ENCODE results near the gene GFAP.
A peak's percentile ranks its signal among the peaks of the same experiment; 100 is the strongest.

Gene GFAP

DNA sequence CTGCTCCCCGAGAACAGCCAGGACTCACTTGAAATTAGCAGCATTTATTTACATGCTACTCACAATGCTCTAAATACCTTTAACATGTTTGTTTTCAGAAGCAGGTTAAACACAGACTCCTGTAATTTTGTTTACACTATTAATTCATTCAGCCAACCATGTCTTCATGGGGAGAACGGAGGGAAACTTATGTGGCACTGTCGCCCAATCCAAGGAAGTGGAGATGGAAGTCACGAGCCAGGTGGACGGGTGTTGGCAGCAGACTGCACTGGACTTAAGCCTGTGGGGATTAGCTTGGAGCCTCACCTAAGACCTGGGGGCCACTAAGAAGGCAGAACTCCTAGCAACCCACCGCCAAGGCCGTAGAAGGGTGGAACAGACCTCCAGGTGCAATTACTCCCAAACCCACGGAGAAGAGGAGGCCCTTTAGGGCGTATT is 8.8 kb upstream of the GFAP start:
- Histone ChIP-seq H3K27me3 (ENCODE audit: insufficient read depth, insufficient read length) (no peaks in the 10 kb centered on the region), H3K4me3 (ENCODE audit: insufficient read length, low read depth) (no peak overlapping the region), H3K9ac (ENCODE audit: insufficient read length, low read depth) (no peak overlapping the region), H3K9me3 (ENCODE audit: insufficient read depth, low read length) (no peaks in the 10 kb centered on the region), H3K36me3 (ENCODE audit: insufficient read depth, insufficient read length, low read length) (peaks cover 36% of the 10 kb centered on the region), H3K4me1 (ENCODE audit: insufficient read depth, insufficient read length) (peaks cover 7% of the 10 kb centered on the region)
- TF ChIP-seq ZNF274 (IDR thresholded peaks at IDR 0.05; ENCODE audit: low read depth, low read length) (no peak), YY1 (IDR thresholded peaks at IDR 0.05; ENCODE audit: insufficient read depth, insufficient read length) (no peak), SUZ12 (IDR thresholded peaks at IDR 0.05; ENCODE audit: extremely low read depth, insufficient read depth, insufficient read length) (no peak)
- no peak for DNase-seq (ENCODE audit: low read depth, low spot score)

- Histone ChIP-seq H3K27me3 (ENCODE audit: insufficient read depth, insufficient read length) (no peaks in the 10 kb centered on the region), H3K4me3 (ENCODE audit: insufficient read length, low read depth) (no peak overlapping the region), H3K4me1 (ENCODE audit: insufficient read depth, insufficient read length) (peaks cover 7% of the 10 kb centered on the region), H3K9ac (ENCODE audit: insufficient read length, low read depth) (no peak overlapping the region), H3K36me3 (ENCODE audit: insufficient read depth, insufficient read length, low read length) (peaks cover 24% of the 10 kb centered on the region), H3K9me3 (ENCODE audit: insufficient read depth, low read length) (no peaks in the 10 kb centered on the region)
- TF ChIP-seq ZNF274 (IDR thresholded peaks at IDR 0.05; ENCODE audit: low read depth, low read length) (no peak), SUZ12 (IDR thresholded peaks at IDR 0.05; ENCODE audit: extremely low read depth, insufficient read depth, insufficient read length) (no peak), YY1 (IDR thresholded peaks at IDR 0.05; ENCODE audit: insufficient read depth, insufficient read length) (no peak)
- no peak for DNase-seq (ENCODE audit: low read depth, low spot score)
Measured at GRCh38 chr17:44922746-44923470, 7.6 kb upstream of the GFAP start.

DNA sequence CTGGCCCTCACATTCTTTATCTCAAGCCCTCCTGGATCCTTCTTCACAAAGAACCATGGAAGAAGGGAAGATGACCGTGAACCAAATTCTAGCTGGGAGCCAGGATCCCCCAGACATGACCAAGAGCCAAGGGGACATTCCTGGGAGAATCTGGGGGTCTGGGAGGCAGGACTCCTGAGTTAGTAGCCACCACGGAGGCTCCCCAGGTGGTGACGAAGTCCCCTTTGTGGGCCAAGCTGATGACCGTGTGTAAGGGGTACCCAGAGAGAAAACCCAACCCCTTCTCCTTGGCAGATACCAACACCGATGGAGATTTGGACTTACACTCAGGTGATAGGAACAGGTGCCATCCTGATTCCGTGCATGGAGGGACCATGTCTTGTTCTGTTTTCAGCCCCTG is 6.8 kb upstream of the GFAP start:
- Histone ChIP-seq H3K9me3 (ENCODE audit: insufficient read depth, low read length) (no peaks in the 10 kb centered on the region), H3K36me3 (ENCODE audit: insufficient read depth, insufficient read length, low read length) (peaks cover 16% of the 10 kb centered on the region), H3K4me1 (ENCODE audit: insufficient read depth, insufficient read length) (peaks cover 7% of the 10 kb centered on the region), H3K4me3 (ENCODE audit: insufficient read length, low read depth) (no peak overlapping the region), H3K9ac (ENCODE audit: insufficient read length, low read depth) (no peak overlapping the region), H3K27me3 (ENCODE audit: insufficient read depth, insufficient read length) (no peaks in the 10 kb centered on the region)
- no peak for DNase-seq (ENCODE audit: low read depth, low spot score)
- TF ChIP-seq SUZ12 (IDR thresholded peaks at IDR 0.05; ENCODE audit: extremely low read depth, insufficient read depth, insufficient read length) = no peak
- no peak for TF ChIP-seq YY1 (IDR thresholded peaks at IDR 0.05; ENCODE audit: insufficient read depth, insufficient read length)
- no peak for TF ChIP-seq ZNF274 (IDR thresholded peaks at IDR 0.05; ENCODE audit: low read depth, low read length)

- H3K4me3 ChIP-seq (ENCODE audit: insufficient read length, low read depth) = no peak overlapping the region
- TF ChIP-seq SUZ12 (IDR thresholded peaks at IDR 0.05; ENCODE audit: extremely low read depth, insufficient read depth, insufficient read length) = no peak
- TF ChIP-seq YY1 (IDR thresholded peaks at IDR 0.05; ENCODE audit: insufficient read depth, insufficient read length) = no peak
- TF ChIP-seq ZNF274 (IDR thresholded peaks at IDR 0.05; ENCODE audit: low read depth, low read length) = no peak
- no peaks in the 10 kb centered on the region for H3K27me3 ChIP-seq (ENCODE audit: insufficient read depth, insufficient read length)
- no peaks in the 10 kb centered on the region for H3K9me3 ChIP-seq (ENCODE audit: insufficient read depth, low read length)
- DNase-seq (ENCODE audit: low read depth, low spot score) = no peak
- H3K4me1 ChIP-seq (ENCODE audit: insufficient read depth, insufficient read length) = peaks cover 7% of the 10 kb centered on the region
- H3K9ac ChIP-seq (ENCODE audit: insufficient read length, low read depth) = no peak overlapping the region
- peaks cover 8% of the 10 kb centered on the region for H3K36me3 ChIP-seq (ENCODE audit: insufficient read depth, insufficient read length, low read length)
Measured at GRCh38 chr17:44921122-44921882, 6.0 kb upstream of the GFAP start.

GRCh38 chr17:44920565-44920940 is 5.3 kb upstream of the GFAP start:
- Histone ChIP-seq H3K27me3 (ENCODE audit: insufficient read depth, insufficient read length) (no peaks in the 10 kb centered on the region), H3K9me3 (ENCODE audit: insufficient read depth, low read length) (no peaks in the 10 kb centered on the region), H3K36me3 (ENCODE audit: insufficient read depth, insufficient read length, low read length) (peaks cover under 1% of the 10 kb centered on the region), H3K9ac (ENCODE audit: insufficient read length, low read depth) (no peak overlapping the region), H3K4me3 (ENCODE audit: insufficient read length, low read depth) (no peak overlapping the region), H3K4me1 (ENCODE audit: insufficient read depth, insufficient read length) (peaks cover 7% of the 10 kb centered on the region)
- TF ChIP-seq SUZ12 (IDR thresholded peaks at IDR 0.05; ENCODE audit: extremely low read depth, insufficient read depth, insufficient read length) = no peak
- TF ChIP-seq YY1 (IDR thresholded peaks at IDR 0.05; ENCODE audit: insufficient read depth, insufficient read length) = no peak
- TF ChIP-seq ZNF274 (IDR thresholded peaks at IDR 0.05; ENCODE audit: low read depth, low read length) = no peak
- no peak for DNase-seq (ENCODE audit: low read depth, low spot score)

DNA sequence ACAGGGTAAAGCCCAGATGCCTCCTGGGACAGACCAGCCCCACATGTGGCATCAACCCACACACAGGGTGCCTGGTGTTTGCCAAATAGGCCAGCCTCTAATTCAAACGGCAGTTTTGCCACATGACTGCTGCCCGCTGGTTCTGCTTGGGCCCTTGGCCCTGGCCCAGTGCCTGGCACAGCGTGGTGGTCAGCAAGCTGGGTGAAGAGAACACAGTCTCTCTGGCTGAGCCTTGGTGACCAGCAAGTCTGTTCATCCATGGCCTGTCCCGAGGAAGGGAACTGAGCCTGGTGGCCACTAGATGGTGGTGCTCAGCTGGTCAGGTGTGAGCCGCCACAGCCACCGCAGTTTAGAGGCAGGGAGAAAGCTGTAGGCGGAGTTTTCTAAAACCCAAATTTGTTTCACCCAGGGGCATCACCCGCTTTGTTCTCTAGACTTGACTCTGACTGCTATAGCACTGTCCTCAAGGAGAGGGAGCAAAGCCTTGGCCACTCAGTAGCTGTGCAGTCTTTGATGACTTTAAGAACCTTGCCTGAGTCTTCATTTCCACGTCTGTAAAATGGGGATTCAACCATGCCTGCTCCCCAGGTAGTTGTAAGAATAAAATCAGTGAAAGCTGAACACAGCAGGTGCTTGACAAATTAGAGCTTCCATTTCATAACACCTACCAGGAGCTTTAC is 4.7 kb upstream of the GFAP start:
- peak; percentile 63 for DNase-seq (ENCODE audit: low read depth, low spot score)
- TF ChIP-seq ZNF274 (IDR thresholded peaks at IDR 0.05; ENCODE audit: low read depth, low read length) = no peak
- TF ChIP-seq YY1 (IDR thresholded peaks at IDR 0.05; ENCODE audit: insufficient read depth, insufficient read length) = no peak
- no peak for TF ChIP-seq SUZ12 (IDR thresholded peaks at IDR 0.05; ENCODE audit: extremely low read depth, insufficient read depth, insufficient read length)
- Histone ChIP-seq H3K9ac (ENCODE audit: insufficient read length, low read depth) (no peak overlapping the region), H3K36me3 (ENCODE audit: insufficient read depth, insufficient read length, low read length) (no peaks in the 10 kb centered on the region), H3K9me3 (ENCODE audit: insufficient read depth, low read length) (no peaks in the 10 kb centered on the region), H3K4me1 (ENCODE audit: insufficient read depth, insufficient read length) (peaks cover 7% of the 10 kb centered on the region), H3K27me3 (ENCODE audit: insufficient read depth, insufficient read length) (no peaks in the 10 kb centered on the region), H3K4me3 (ENCODE audit: insufficient read length, low read depth) (no peak overlapping the region)

DNA sequence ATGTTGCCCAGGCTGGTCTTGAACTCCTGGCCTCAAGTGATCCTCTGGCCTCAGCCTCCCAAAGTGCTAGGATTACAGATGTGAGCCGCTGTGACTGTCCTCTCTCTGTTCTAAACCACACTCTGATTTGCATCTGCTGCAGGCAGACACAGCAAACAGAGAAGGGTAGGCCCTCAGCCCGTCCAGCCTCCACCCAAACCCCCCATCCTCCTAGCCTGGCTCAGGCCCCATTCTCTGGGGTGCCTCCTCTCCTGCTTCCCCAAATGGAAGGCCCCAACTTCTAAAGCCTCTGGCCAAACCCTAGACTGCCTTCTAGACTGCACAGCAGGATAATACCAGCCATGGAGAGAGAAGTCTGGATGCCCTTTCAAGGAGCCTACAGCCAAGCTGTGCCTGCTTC is 4.1 kb upstream of the GFAP start:
- Histone ChIP-seq H3K4me1 (ENCODE audit: insufficient read depth, insufficient read length) (peaks cover 7% of the 10 kb centered on the region), H3K36me3 (ENCODE audit: insufficient read depth, insufficient read length, low read length) (no peaks in the 10 kb centered on the region), H3K27me3 (ENCODE audit: insufficient read depth, insufficient read length) (no peaks in the 10 kb centered on the region), H3K4me3 (ENCODE audit: insufficient read length, low read depth) (no peak overlapping the region), H3K9ac (ENCODE audit: insufficient read length, low read depth) (no peak overlapping the region), H3K9me3 (ENCODE audit: insufficient read depth, low read length) (no peaks in the 10 kb centered on the region)
- DNase-seq (ENCODE audit: low read depth, low spot score) = no peak
- TF ChIP-seq YY1 (IDR thresholded peaks at IDR 0.05; ENCODE audit: insufficient read depth, insufficient read length) (no peak), SUZ12 (IDR thresholded peaks at IDR 0.05; ENCODE audit: extremely low read depth, insufficient read depth, insufficient read length) (no peak), ZNF274 (IDR thresholded peaks at IDR 0.05; ENCODE audit: low read depth, low read length) (no peak)
